GM18861 (cell line): ENCODE data around the gene PDGFA.

Experiments used
- ATAC-seq: cut with Tn5 transposase; IDR thresholded peaks from one replicate; pipeline ENCODE4 v1.9.1; 2021; ENCODE audit not compliant: unreplicated experiment

Gene PDGFA

GRCh38 chr7:517774-518629 is 1.6 kb downstream of the PDGFA start:
- no peak for ATAC-seq

GRCh38 chr7:516606-517456 is 2.8 kb downstream of the PDGFA start:
- ATAC-seq, result no peak

- no peak for ATAC-seq
Measured at GRCh38 chr7:516216-516605, 3.4 kb downstream of the PDGFA start.

- ATAC-seq, result no peak
Measured at GRCh38 chr7:515628-516027, 4.0 kb downstream of the PDGFA start.

- ATAC-seq, result no peak
Measured at GRCh38 chr7:514651-515598, 4.7 kb downstream of the PDGFA start.

GRCh38 chr7:514242-514641 is 5.4 kb downstream of the PDGFA start:
- no peak for ATAC-seq

- ATAC-seq, result no peak
Measured at GRCh38 chr7:513521-514166, 6.0 kb downstream of the PDGFA start.

- no peak for ATAC-seq
Measured at GRCh38 chr7:512541-513311, 6.9 kb downstream of the PDGFA start.

GRCh38 chr7:512146-512510 is 7.5 kb downstream of the PDGFA start:
- ATAC-seq, result no peak

- no peak for ATAC-seq
Measured at GRCh38 chr7:511476-512145, 8.0 kb downstream of the PDGFA start.

GRCh38 chr7:510782-511281 is 8.8 kb downstream of the PDGFA start:
- ATAC-seq, result no peak

GRCh38 chr7:510131-510481 is 9.5 kb downstream of the PDGFA start:
- ATAC-seq, result no peak

GRCh38 chr7:509426-510130 is 10.1 kb downstream of the PDGFA start:
- ATAC-seq, result no peak

- ATAC-seq, result no peak
Measured at GRCh38 chr7:508461-509170, 11.0 kb downstream of the PDGFA start.

- ATAC-seq, result no peak
Measured at GRCh38 chr7:507623-508300, 11.9 kb downstream of the PDGFA start.

- ATAC-seq, result no peak
Measured at GRCh38 chr7:506921-507622, 12.6 kb downstream of the PDGFA start.

- no peak for ATAC-seq
Measured at GRCh38 chr7:506391-506831, 13.2 kb downstream of the PDGFA start.
